Effector memory CD8-positive, alpha-beta T cell (primary cell): ENCODE results near the gene TFF2.

Experiments
- ATAC-seq: fragments of 150-1000 bp; cut with Tn5 transposase; replicated peaks from 2 replicates; pipeline ENCODE4 v1.10.0; 2021; ENCODE audit warnings: mild to moderate bottlenecking, moderate library complexity
- DNase-seq, 3 experiments: peaks; one replicate each; pipeline ENCODE4 v3.0.0; 2021
- H3K27ac Mint-ChIP-seq, 2 donors: one replicate each; pipeline ENCODE4 v1.8.0; 2022; ENCODE audit warnings: mild to moderate bottlenecking in 2 of 2, mixed read lengths in 2 of 2, moderate library complexity in 2 of 2
- H3K27me3 Mint-ChIP-seq, 2 donors: one replicate each; pipeline ENCODE4 v1.8.0; 2022; ENCODE audit warnings: mixed read lengths in 2 of 2
- H3K36me3 Mint-ChIP-seq: one replicate; pipeline ENCODE4 v1.8.0; 2022; ENCODE audit warnings: mild to moderate bottlenecking, moderate library complexity, mixed read lengths; ENCODE audit not compliant: insufficient read depth
- H3K4me1 Mint-ChIP-seq, 2 donors: one replicate each; pipeline ENCODE4 v1.8.0; 2022; ENCODE audit warnings: low read depth in 2 of 2, mixed read lengths in 2 of 2
- H3K4me3 Mint-ChIP-seq, 2 donors: one replicate each; pipeline ENCODE4 v1.8.0; 2022; ENCODE audit warnings: mild to moderate bottlenecking in 2 of 2, mixed read lengths in 2 of 2, moderate library complexity in 2 of 2
- H3K9me3 Mint-ChIP-seq, 2 donors: one replicate each; pipeline ENCODE4 v1.8.0; 2022; ENCODE audit warnings: mixed read lengths in 2 of 2

Gene TFF2

GRCh38 chr21:42324896-42325295, 25.9 kb downstream of the TFF2 start:
- no peak for DNase-seq
- Mint-ChIP-seq H3K4me1 (peaks cover 0 to 7% of the 10 kb centered on the region in 2 donors), H3K4me3 (no peak overlapping the region), H3K9me3 (no peaks in the 10 kb centered on the region), H3K27ac (no peak overlapping the region), H3K36me3 (no peaks in the 10 kb centered on the region), H3K27me3 (peaks cover 28 to 64% of the 10 kb centered on the region in 2 donors)
- no peak for ATAC-seq

GRCh38 chr21:42321845-42322244, 28.9 kb downstream of the TFF2 start:
- ATAC-seq (no peak), DNase-seq (no peak)
- Mint-ChIP-seq H3K4me3 (no peak overlapping the region), H3K36me3 (no peaks in the 10 kb centered on the region), H3K4me1 (peaks cover 5 to 14% of the 10 kb centered on the region in 2 donors), H3K27ac (no peak overlapping the region), H3K27me3 (peaks cover 28 to 56% of the 10 kb centered on the region in 2 donors), H3K9me3 (no peaks in the 10 kb centered on the region)

- H3K9me3 Mint-ChIP-seq, result no peaks in the 10 kb centered on the region
- H3K36me3 Mint-ChIP-seq, result no peaks in the 10 kb centered on the region
- no peak overlapping the region for H3K27ac Mint-ChIP-seq
- H3K4me3 Mint-ChIP-seq, result no peak overlapping the region
- peaks cover 5 to 14% of the 10 kb centered on the region in 2 donors for H3K4me1 Mint-ChIP-seq
- ATAC-seq (no peak), DNase-seq (no peak)
- H3K27me3 Mint-ChIP-seq, result peaks cover 28 to 56% of the 10 kb centered on the region in 2 donors
These were observed 29.6 kb downstream of the TFF2 start for GRCh38 chr21:42321231-42321630.

GRCh38 chr21:42320791-42321190, 30.0 kb downstream of the TFF2 start:
- no peak overlapping the region for H3K27ac Mint-ChIP-seq
- peaks cover 27 to 52% of the 10 kb centered on the region in 2 donors for H3K27me3 Mint-ChIP-seq
- DNase-seq (no peak), ATAC-seq (no peak)
- H3K9me3 Mint-ChIP-seq, result no peaks in the 10 kb centered on the region
- no peak overlapping the region for H3K4me3 Mint-ChIP-seq
- H3K4me1 Mint-ChIP-seq, result peaks cover 5 to 14% of the 10 kb centered on the region in 2 donors
- H3K36me3 Mint-ChIP-seq, result no peaks in the 10 kb centered on the region

GRCh38 chr21:42319851-42320572, 30.8 kb downstream of the TFF2 start:
- no peak for ATAC-seq
- no peaks in the 10 kb centered on the region for H3K9me3 Mint-ChIP-seq
- no peak overlapping the region for H3K4me3 Mint-ChIP-seq
- H3K4me1 Mint-ChIP-seq, result peaks cover 5 to 14% of the 10 kb centered on the region in 2 donors
- H3K27me3 Mint-ChIP-seq, result peaks cover 20 to 44% of the 10 kb centered on the region in 2 donors
- DNase-seq, result no peak
- peak overlapping the region in 1 of 2 donors; percentile 19 for H3K27ac Mint-ChIP-seq
- H3K36me3 Mint-ChIP-seq, result no peaks in the 10 kb centered on the region

GRCh38 chr21:42319376-42319775, 31.4 kb downstream of the TFF2 start:
- no peaks in the 10 kb centered on the region for H3K36me3 Mint-ChIP-seq
- DNase-seq, result no peak
- peaks cover 13 to 37% of the 10 kb centered on the region in 2 donors for H3K27me3 Mint-ChIP-seq
- H3K27ac Mint-ChIP-seq, result peak overlapping the region in 1 of 2 donors; percentile 19
- ATAC-seq, result peak; percentile 54
- no peaks in the 10 kb centered on the region for H3K9me3 Mint-ChIP-seq
- peaks cover 5 to 14% of the 10 kb centered on the region in 2 donors for H3K4me1 Mint-ChIP-seq
- peak overlapping the region in 1 of 2 donors; percentile 61 for H3K4me3 Mint-ChIP-seq

GRCh38 chr21:42317826-42318746, 32.7 kb downstream of the TFF2 start:
- no peak overlapping the region for H3K4me3 Mint-ChIP-seq
- peak overlapping the region in 1 of 2 donors; percentile 71 for H3K27ac Mint-ChIP-seq
- peaks cover 6 to 27% of the 10 kb centered on the region in 2 donors for H3K27me3 Mint-ChIP-seq
- H3K4me1 Mint-ChIP-seq, result peaks cover 5 to 14% of the 10 kb centered on the region in 2 donors
- ATAC-seq, result no peak
- H3K9me3 Mint-ChIP-seq, result no peaks in the 10 kb centered on the region
- no peak for DNase-seq
- H3K36me3 Mint-ChIP-seq, result no peaks in the 10 kb centered on the region

GRCh38 chr21:42317341-42317741, 33.5 kb downstream of the TFF2 start:
- peaks cover 0 to 19% of the 10 kb centered on the region in 2 donors for H3K27me3 Mint-ChIP-seq
- H3K36me3 Mint-ChIP-seq, result no peaks in the 10 kb centered on the region
- H3K4me3 Mint-ChIP-seq, result no peak overlapping the region
- H3K27ac Mint-ChIP-seq, result no peak overlapping the region
- H3K9me3 Mint-ChIP-seq, result no peaks in the 10 kb centered on the region
- peaks cover 5 to 14% of the 10 kb centered on the region in 2 donors for H3K4me1 Mint-ChIP-seq
- DNase-seq, result no peak
- ATAC-seq, result no peak

- ATAC-seq, result no peak
- Mint-ChIP-seq H3K4me1 (peaks cover 5 to 14% of the 10 kb centered on the region in 2 donors), H3K27me3 (peaks cover 0 to 15% of the 10 kb centered on the region in 2 donors), H3K4me3 (no peak overlapping the region), H3K9me3 (no peaks in the 10 kb centered on the region), H3K27ac (no peak overlapping the region), H3K36me3 (no peaks in the 10 kb centered on the region)
- DNase-seq, result no peak
These were observed 33.9 kb downstream of the TFF2 start for GRCh38 chr21:42316891-42317290.

- no peak for ATAC-seq
- no peaks in the 10 kb centered on the region for H3K9me3 Mint-ChIP-seq
- no peaks in the 10 kb centered on the region for H3K36me3 Mint-ChIP-seq
- no peak for DNase-seq
- H3K27ac Mint-ChIP-seq, result no peak within 1 kb of the TSS
- H3K27me3 Mint-ChIP-seq, result no peaks in the 10 kb centered on the region
- H3K4me3 Mint-ChIP-seq, result no peak within 1 kb of the TSS
- H3K4me1 Mint-ChIP-seq, result peaks cover 5 to 11% of the 10 kb centered on the region in 2 donors
These were observed 35.4 kb downstream of the TFF2 start, which contains the start of gene TFF3 for GRCh38 chr21:42315296-42315891. TSS of gene TFF3 (minus strand) at chr21:42315409. CDS start at chr21:42315374, 35 bp downstream.

GRCh38 chr21:42314616-42315295, 36.0 kb downstream of the TFF2 start:
- peaks cover 5 to 7% of the 10 kb centered on the region in 2 donors for H3K4me1 Mint-ChIP-seq
- DNase-seq, result no peak

GRCh38 chr21:42313501-42313969, 37.3 kb downstream of the TFF2 start:
- DNase-seq (no peak), ATAC-seq (peak; percentile 32)
- peaks cover 5% of the 10 kb centered on the region for H3K36me3 Mint-ChIP-seq
- H3K9me3 Mint-ChIP-seq, result no peaks in the 10 kb centered on the region
- H3K27me3 Mint-ChIP-seq, result peaks cover 0 to 4% of the 10 kb centered on the region in 2 donors
- peaks cover 0 to 5% of the 10 kb centered on the region in 2 donors for H3K4me1 Mint-ChIP-seq
- H3K4me3 Mint-ChIP-seq, result no peak overlapping the region
- H3K27ac Mint-ChIP-seq, result peak overlapping the region in 1 of 2 donors; percentile 49

More at GRCh38 chr21:42314616-42315295, 36.0 kb downstream of the TFF2 start:
- H3K36me3 Mint-ChIP-seq, result no peaks in the 10 kb centered on the region
- H3K27ac Mint-ChIP-seq, result no peak overlapping the region
- ATAC-seq, result no peak
- H3K9me3 Mint-ChIP-seq, result no peaks in the 10 kb centered on the region
- no peaks in the 10 kb centered on the region for H3K27me3 Mint-ChIP-seq
- no peak overlapping the region for H3K4me3 Mint-ChIP-seq
